NCI-H2196 (cell line): ENCODE results near the gene GATM.
"Not testable (repeated sequence)": the region's sequence is repeated elsewhere in the genome, so short reads cannot be mapped to it uniquely, and the experiment has no call there.

Experiments
- DNase-seq: peaks from one replicate; lab custom pipeline; 2025; ENCODE audit not compliant: unreplicated experiment; lab: John Stamatoyannopoulos, UW

The GATM gene

GRCh38 chr15:45354711-45355110 is 23.6 kb downstream of the GATM start:
- no peak for DNase-seq

GRCh38 chr15:45351227-45351626 is 27.1 kb downstream of the GATM start:
- DNase-seq: no peak

- no peak for DNase-seq
Measured at GRCh38 chr15:45349623-45350022, 28.7 kb downstream of the GATM start.

DNA sequence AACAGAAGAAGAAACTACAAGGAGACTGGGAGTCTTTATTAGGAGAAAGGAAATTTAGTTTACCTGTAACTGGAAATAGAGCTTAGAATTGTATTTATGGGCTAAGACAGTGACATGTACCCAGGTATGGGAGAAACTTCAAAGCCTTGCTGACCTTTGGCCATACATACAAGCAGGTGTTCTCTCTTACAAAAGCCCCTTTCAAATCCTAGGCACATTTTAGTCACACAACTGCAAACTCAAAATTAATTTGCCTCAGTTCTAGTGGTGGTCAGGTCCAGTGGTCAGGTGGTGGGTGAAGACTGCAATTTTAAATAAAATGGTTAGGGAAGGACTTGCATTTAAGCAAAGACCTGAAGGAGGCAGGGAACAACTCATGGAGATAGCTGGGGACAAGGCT is 30.4 kb downstream of the GATM start:
- DNase-seq: no peak

- DNase-seq: no peak
Measured at GRCh38 chr15:45347033-45347432, 31.3 kb downstream of the GATM start.

DNA sequence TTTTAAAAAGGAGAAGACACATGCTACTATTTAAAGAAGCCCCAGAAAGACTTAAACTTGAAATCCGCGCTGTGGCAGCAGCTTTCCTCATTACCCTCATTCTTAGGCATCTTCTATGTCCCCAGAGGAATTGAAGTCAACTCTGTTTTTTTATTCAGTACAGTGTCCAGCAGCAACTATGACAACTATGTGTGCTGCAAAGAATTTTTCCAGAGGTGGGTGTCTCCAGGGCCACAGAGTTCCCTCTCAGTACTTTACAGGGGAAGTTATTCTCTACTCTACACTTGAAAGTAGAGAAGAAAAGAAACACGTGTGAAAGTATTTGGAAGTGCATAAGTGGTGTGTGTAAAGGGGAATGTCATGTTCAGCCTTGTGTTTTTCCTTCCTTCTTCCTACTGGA is 32.0 kb downstream of the GATM start:
- DNase-seq: no peak

- DNase-seq: no peak
Measured at GRCh38 chr15:45343258-45343860, 35.0 kb downstream of the GATM start.

GRCh38 chr15:45341790-45342189 is 36.6 kb downstream of the GATM start:
- no peak for DNase-seq

GRCh38 chr15:45340429-45340828 is 37.9 kb downstream of the GATM start:
- DNase-seq: no peak

- DNase-seq: no peak
Measured at GRCh38 chr15:45338417-45338816, 39.9 kb downstream of the GATM start.

DNA sequence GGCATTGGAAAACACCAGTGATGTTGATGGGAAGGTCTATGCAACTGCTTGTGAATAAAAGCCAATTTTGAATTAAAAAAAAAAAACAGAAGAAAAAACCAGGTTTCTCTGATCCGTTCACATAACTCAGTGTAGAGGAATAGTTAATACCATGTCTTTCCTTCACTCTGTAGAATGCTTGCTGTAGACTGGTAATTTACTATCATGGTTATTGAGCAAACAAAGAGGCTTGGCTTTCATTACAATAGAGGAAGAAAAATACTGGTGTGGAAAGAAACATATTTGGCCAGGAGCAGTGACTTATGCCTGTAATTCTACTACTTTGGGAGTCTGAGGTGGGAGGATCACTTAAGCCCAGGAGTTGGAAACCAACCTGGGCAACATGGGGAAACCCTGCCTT is 41.1 kb downstream of the GATM start:
- no peak for DNase-seq

DNA sequence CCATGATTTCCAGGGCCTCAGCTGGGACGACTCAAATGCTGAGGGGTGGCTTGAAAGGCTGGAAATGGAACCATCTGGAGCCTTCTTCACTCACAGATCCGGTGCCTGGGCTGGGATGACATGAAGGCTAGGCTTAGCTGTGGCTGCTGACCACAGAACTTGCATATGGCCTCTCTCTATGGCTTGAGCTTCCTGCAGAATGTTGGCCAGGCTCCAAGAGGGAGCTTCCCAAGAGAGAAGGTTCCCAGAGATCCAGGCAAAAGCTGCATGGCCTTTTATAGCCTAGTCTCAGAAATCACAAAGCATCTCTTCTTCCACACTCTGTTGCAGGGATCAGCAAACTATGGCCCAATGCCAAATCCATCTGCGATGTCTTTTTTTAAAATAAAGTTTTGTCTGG is 44.8 kb downstream of the GATM start:
- DNase-seq: no peak

- no peak for DNase-seq
Measured at GRCh38 chr15:45332694-45333093, 45.6 kb downstream of the GATM start.

DNA sequence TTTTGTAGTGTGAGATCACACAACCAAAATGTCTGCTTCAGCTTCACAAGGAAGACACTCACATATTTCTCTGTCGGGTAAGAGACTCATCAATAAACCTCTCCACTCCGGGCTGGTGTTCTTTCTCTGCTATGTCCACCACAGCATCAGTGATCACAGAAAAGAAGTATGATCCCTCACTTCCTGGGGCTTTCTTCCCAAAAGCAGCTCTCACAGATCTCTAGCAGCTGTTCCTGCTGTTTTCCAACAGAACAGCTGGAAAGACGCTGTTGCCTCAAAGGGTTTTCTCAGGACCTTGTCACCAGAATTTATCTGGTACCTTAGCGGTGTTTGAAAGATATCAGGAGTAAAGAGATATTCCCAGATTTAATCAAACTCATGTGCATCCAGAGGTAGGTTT is 46.4 kb downstream of the GATM start:
- DNase-seq: no peak

DNA sequence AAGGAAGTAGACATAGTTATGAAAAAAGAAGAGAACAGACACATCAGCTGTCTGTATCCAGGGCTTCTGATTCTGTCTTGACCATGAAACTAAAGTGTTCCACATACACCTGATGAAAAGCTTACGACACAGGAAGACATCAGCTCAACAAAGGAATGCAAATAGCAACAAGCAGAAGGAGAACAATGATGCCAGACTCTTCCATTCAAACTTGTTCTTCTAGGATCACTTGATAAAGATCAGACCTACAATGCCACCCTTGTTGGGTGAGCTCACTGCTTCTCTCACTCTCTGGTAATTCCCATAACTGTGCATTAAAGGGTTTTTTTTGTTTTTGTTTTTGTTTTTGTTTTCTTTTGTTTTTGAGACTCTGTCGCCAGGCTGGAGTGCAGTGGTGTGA is 49.7 kb downstream of the GATM start:
- DNase-seq: no peak

GRCh38 chr15:45326741-45327140 is 51.6 kb downstream of the GATM start:
- no peak for DNase-seq

DNA sequence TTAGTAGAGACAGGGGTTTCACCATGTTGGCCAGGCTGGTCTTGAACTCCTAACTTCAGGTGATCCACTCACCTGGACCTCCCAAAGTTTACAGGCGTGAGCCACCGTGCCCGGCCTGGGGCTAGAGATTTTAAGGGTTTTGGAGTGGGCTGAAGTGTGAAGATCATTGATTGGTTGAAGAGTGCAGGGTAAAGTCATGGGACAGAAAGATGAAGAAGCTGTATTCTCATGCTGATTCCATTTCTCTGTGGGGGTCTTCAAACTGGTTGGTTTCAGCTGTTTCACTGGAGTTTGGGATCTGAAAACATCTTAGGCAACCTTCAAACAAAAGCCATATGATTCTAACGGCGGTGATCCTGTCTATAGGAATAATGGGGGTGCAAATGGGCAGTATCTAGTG is 52.1 kb downstream of the GATM start:
- DNase-seq: no peak

GRCh38 chr15:45320581-45321205 is 57.7 kb downstream of the GATM start:
- no peak for DNase-seq

DNA sequence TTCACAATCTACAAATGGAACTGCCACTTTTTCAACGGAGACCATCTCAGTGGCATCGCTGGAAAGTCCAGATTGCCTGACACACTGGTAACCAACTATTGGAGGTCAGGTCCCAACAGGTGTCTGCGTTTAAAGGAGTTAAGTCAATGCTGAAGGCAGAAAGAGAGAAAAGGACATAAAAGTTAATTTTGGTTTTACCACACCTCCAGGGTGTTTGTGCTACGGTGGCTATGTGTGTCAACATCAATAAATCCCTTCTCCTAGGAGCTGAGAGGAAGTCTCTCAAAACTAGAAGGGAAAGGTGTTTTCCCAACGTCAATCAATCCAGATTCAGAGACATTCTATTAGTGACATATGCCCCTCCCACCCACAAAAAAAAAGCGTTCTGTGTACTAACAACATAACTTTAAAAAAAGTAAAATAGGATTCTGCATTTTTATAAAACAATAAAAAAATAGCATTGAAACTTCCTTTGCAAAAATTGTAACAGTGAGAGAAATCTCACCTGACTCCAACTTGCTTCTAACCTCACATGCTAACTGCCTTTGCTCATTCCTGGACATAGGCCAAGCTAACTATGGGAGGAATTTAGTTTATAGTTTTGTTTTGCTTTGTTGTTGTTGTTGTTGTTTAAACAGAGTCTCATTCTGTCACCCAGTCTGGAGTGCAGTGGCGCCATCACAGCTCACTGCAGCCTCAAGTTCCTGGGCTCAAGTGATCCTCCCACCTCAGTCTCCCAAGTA is 58.7 kb downstream of the GATM start:
- DNase-seq: no peak

DNA sequence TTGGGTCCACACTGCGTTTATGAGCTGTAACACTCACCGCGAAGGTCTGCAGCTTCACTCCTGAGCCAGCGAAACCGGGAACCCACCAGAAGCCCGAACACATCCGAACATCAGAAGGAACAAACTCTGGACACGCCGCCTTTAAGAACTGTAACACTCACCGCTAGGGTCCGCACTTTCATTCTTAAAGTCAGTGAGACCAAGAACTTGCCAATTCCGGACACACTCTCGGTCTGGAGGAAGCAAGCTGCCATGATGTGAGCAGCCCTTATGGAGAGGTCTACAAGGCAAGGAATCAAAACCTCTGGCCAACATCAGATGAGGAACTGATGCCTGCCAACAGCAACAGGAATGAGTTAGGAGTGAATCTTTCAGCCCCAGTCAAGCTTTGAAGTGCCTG is 63.4 kb downstream of the GATM start:
- DNase-seq: no peak

GRCh38 chr15:45314117-45314516 is 64.2 kb downstream of the GATM start:
- not testable (repeated sequence) for DNase-seq
